Left ventricle myocardium inferior (tissue), 1 donor: ENCODE measurements around the gene CYP19A1. TPM values are rescaled to one million over a fixed set of nuclear protein-coding genes. Genes with fewer than 3 reads are reported as not detected.

Experiments
- DNase-seq: peaks from one replicate; pipeline ENCODE4 v3.0.0-alpha.2; 2020
- H3K27ac ChIP-seq: fragments of 200-600 bp; replicated peaks from 2 replicates; pipeline ENCODE4 v1.8.0; 2021
- H3K27me3 ChIP-seq: fragments of 200-600 bp; 2 replicates; pipeline ENCODE4 v1.8.0; 2021; ENCODE audit warnings: low read depth
- H3K36me3 ChIP-seq: fragments of 200-600 bp; 2 replicates; pipeline ENCODE4 v1.8.0; 2021
- H3K4me1 ChIP-seq: fragments of 200-600 bp; 2 replicates; pipeline ENCODE4 v1.8.0; 2021
- H3K4me3 ChIP-seq: fragments of 200-600 bp; 2 replicates; pipeline ENCODE4 v1.8.0; 2021; ENCODE audit warnings: mild to moderate bottlenecking, moderate library complexity
- H3K9me3 ChIP-seq: fragments of 200-600 bp; replicated peaks from 2 replicates; pipeline ENCODE4 v1.8.0; 2021
- CTCF ChIP-seq: fragments of 200-600 bp; IDR thresholded peaks from 2 replicates; pipeline ENCODE4 v1.8.0; 2021; ENCODE audit warnings: antibody characterized with exemption, mild to moderate bottlenecking, borderline replicate concordance
- intact Hi-C: fragments of 100-400 bp; cut with micrococcal nuclease; formaldehyde crosslinking; loops from one replicate; pipeline ENCODE4 v1.11.0; 2022
- total RNA-seq: library from RNA; stranded (reverse); fragmentation: NEBNext Ultra II Directional; extraction: Animal tissue kit (Norgen Biotek cat#: 25700); gene quantifications from one replicate; pipeline ENCODE4 v1.2.1, GENCODE V29; 2021
- donor health status: DM: no; HTN: yes; CAD: no; lungs with severe emphysema.

CYP19A1 gene
- total RNA-seq, 1 donor from 2014 or later, result 0.60 TPM

DNA sequence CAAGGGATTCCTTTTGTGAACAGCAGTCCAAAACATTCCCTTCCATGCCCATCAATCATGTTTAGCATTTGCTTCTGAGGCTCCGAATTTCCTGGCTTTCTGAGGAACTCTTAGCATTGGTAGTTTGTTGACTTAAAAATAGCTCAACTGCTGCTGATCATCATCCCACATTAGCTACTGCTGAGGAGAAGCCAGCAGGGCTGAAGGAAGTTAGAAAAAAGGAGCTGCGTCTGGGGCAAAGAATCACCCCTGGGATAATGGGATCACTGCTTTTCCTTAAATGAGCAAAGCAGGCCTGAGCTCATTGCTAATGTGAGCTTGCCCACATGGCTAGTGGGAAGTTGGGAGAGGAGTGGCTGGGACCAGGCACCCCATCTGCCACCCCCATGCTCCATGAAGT lies 39.8 kb downstream of the CYP19A1 start:
- TF ChIP-seq CTCF, result no peak
- H3K27ac ChIP-seq, result peak overlapping the region; percentile 33
- intact Hi-C loops, result no loop called here
- no peak overlapping the region for H3K4me3 ChIP-seq
- H3K27me3 ChIP-seq, result no peaks in the 10 kb centered on the region
- no peaks in the 10 kb centered on the region for H3K36me3 ChIP-seq
- H3K4me1 ChIP-seq, result peaks cover 6% of the 10 kb centered on the region
- no peak for DNase-seq
- no peaks in the 10 kb centered on the region for H3K9me3 ChIP-seq

DNA sequence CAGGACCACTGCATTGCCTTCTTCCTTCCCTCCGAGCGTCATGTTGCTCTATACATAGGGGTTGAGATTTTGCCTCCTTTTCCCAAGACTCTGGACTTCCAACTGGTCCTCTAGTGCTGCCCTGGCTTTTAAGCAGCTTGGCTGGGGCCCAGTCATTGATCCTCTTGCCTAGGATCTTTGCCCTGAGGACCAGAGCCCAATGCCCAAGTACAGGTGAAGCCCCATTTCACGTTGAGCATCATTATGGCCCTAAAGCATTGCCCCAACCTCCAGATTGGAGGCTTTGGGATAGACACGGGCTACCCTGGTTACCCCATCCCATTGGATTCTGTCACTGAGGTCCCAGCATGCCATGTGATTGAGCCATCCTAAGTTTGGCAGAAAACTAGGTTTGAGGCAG lies 47.7 kb downstream of the CYP19A1 start:
- DNase-seq, result no peak
- no peak overlapping the region for H3K27ac ChIP-seq
- no peaks in the 10 kb centered on the region for H3K4me1 ChIP-seq
- TF ChIP-seq CTCF, result no peak
- no peaks in the 10 kb centered on the region for H3K9me3 ChIP-seq
- intact Hi-C loops, result no loop called here
- no peaks in the 10 kb centered on the region for H3K36me3 ChIP-seq
- H3K27me3 ChIP-seq, result peaks cover 10% of the 10 kb centered on the region
- H3K4me3 ChIP-seq, result no peak overlapping the region

DNA sequence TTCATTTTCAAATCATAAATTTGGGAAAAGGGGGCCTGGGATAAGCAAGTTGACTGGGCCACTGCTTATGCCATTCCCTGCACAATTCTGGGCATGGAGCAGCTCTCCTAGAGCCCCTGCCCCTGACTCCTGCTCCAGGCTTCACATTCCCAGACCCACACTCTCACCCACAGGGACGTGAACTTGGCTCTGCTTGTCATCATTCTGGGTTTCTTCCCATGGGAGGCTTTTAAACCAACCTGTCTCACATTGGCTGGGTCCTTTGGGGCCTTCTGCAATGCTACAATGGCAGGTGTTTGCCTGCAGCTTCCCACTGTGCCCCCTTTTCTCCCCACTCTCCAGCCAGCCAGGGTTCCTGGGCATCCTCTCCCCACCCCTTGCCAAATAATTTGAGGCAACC lies 49.1 kb downstream of the CYP19A1 start:
- Histone ChIP-seq H3K36me3 (no peaks in the 10 kb centered on the region), H3K27ac (no peak overlapping the region), H3K27me3 (peaks cover 10% of the 10 kb centered on the region), H3K4me3 (no peak overlapping the region), H3K9me3 (no peaks in the 10 kb centered on the region), H3K4me1 (no peaks in the 10 kb centered on the region)
- no peak for TF ChIP-seq CTCF
- no peak for DNase-seq
- intact Hi-C loops, result no loop called here

- H3K27me3 ChIP-seq, result peaks cover 10% of the 10 kb centered on the region
- H3K36me3 ChIP-seq, result no peaks in the 10 kb centered on the region
- no peaks in the 10 kb centered on the region for H3K4me1 ChIP-seq
- H3K4me3 ChIP-seq, result no peak overlapping the region
- no peaks in the 10 kb centered on the region for H3K9me3 ChIP-seq
- H3K27ac ChIP-seq, result no peak overlapping the region
- no peak for DNase-seq
- intact Hi-C loops, result no loop called here
- no peak for TF ChIP-seq CTCF
Measured at GRCh38 chr15:51288143-51289065, 50.0 kb downstream of the CYP19A1 start.

DNA sequence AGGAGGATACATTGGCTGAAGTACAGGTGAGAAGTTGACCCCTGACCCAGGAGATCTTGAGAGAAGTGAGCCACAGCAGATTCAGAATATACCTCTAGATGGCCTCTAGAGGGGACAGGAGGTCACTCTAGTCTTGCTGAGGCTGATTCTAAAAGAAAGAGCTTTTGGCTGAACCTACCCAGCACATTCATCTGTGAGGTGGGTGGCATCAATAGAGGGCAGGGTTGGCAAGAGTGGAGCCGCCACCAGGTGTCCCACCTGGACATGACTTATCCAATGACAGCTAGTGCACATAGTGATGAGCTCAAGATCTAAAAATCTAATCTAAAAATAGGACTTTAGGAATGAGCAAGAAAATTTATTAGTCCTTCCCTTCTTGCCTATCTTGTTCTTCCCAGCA lies 51.6 kb downstream of the CYP19A1 start:
- intact Hi-C loops, result no loop called here

More for the DNA sequence above, 51.6 kb downstream of the CYP19A1 start:
- Histone ChIP-seq H3K36me3 (no peaks in the 10 kb centered on the region), H3K4me1 (no peaks in the 10 kb centered on the region), H3K27me3 (peaks cover 10% of the 10 kb centered on the region), H3K27ac (no peak overlapping the region), H3K4me3 (no peak overlapping the region), H3K9me3 (no peaks in the 10 kb centered on the region)
- no peak for DNase-seq
- peak; percentile 52 for TF ChIP-seq CTCF
